ENCODE results near the gene SERPINB13.
A peak's percentile ranks its signal among the peaks of the same experiment; 100 is the strongest.

SERPINB13 gene

GRCh38 chr18:63551769-63552168 is 35.4 kb upstream of the SERPINB13 start:
- in situ Hi-C loops (cut with MboI; ENCODE audit: low sequenced_read_pairs, unreplicated experiment), result no loop called here
- no peak for TF ChIP-seq CTCF (IDR thresholded peaks at IDR 0.05; ENCODE audit: borderline replicate concordance, control extremely low read depth, extremely low read depth, insufficient read depth, missing control alignments)
- no peak for DNase-seq (ENCODE audit: low spot score)

- in situ Hi-C loops (cut with MboI; ENCODE audit: low sequenced_read_pairs, unreplicated experiment), result no loop called here
- DNase-seq (ENCODE audit: low spot score), result no peak
- TF ChIP-seq CTCF (IDR thresholded peaks at IDR 0.05; ENCODE audit: borderline replicate concordance, control extremely low read depth, extremely low read depth, insufficient read depth, missing control alignments), result no peak
Observed at GRCh38 chr18:63552581-63552980, 34.6 kb upstream of the SERPINB13 start.

GRCh38 chr18:63553081-63553480 is 34.1 kb upstream of the SERPINB13 start:
- DNase-seq (ENCODE audit: low spot score), result no peak
- no peak for TF ChIP-seq CTCF (IDR thresholded peaks at IDR 0.05; ENCODE audit: borderline replicate concordance, control extremely low read depth, extremely low read depth, insufficient read depth, missing control alignments)
- in situ Hi-C loops (cut with MboI; ENCODE audit: low sequenced_read_pairs, unreplicated experiment), result no loop called here

- no peak for DNase-seq (ENCODE audit: low spot score)
- in situ Hi-C loops (cut with MboI; ENCODE audit: low sequenced_read_pairs, unreplicated experiment), result no loop called here
- no peak for TF ChIP-seq CTCF (IDR thresholded peaks at IDR 0.05; ENCODE audit: borderline replicate concordance, control extremely low read depth, extremely low read depth, insufficient read depth, missing control alignments)
Observed at GRCh38 chr18:63559567-63560491, 27.3 kb upstream of the SERPINB13 start.

- DNase-seq (ENCODE audit: low spot score), result peak; percentile 24
- no peak for TF ChIP-seq CTCF (IDR thresholded peaks at IDR 0.05; ENCODE audit: borderline replicate concordance, control extremely low read depth, extremely low read depth, insufficient read depth, missing control alignments)
Observed at GRCh38 chr18:63562284-63562683, 24.9 kb upstream of the SERPINB13 start.

GRCh38 chr18:63564021-63564420 is 23.1 kb upstream of the SERPINB13 start:
- TF ChIP-seq CTCF (IDR thresholded peaks at IDR 0.05; ENCODE audit: borderline replicate concordance, control extremely low read depth, extremely low read depth, insufficient read depth, missing control alignments), result no peak
- no peak for DNase-seq (ENCODE audit: low spot score)
- in situ Hi-C loops (cut with MboI; ENCODE audit: low sequenced_read_pairs, unreplicated experiment), result no loop called here

More at GRCh38 chr18:63562284-63562683, 24.9 kb upstream of the SERPINB13 start:
- in situ Hi-C loops (cut with MboI; ENCODE audit: low sequenced_read_pairs, unreplicated experiment), result no loop called here
